HPDE6-E6E7 (cell line): ENCODE data around the gene SEMA6B.

Source experiments
- DNase-seq: peaks from one replicate; pipeline ENCODE4 v3.0.0; 2011; ENCODE audit warnings: missing footprints; ENCODE audit errors: extremely low spot score

Gene SEMA6B

DNA sequence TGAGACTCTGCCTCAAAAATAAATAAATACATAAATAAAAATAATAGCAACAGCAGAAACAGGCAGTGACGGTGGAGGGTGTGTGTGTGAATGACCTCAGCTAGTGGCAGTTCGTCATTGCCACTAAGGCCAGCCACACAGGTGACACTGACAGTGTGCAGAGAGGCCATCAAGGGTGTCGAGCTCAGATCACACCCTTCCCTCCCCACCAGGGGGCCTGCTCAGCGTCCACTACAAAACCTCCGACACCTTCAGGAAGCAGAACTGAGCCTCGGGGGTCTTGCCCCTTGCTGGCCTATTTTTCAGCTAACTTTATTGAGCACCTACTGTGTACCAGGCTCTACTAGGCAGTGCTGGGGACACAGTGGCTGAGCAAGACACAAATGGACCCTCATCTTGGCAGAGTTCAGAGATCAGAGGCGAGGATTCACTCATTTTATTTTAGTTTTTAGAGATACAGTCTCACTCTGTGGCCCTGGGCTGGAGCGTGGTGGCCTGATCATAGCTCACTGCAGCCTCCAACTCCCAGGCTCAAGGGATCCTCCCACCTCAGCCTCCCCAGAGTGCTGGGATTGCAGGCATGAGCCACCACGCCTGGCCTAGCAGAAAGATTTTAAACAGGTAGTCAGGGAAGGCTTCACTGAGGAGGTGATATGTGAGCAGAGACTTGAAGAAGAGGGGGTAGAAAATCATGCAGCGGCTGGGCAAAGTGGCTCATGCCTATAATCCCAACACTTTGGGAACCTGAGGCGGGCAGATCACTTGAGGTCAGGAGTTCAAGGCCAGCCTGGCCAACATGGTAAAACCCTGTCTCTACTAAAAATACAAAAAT lies 30.3 kb upstream of the SEMA6B start:
- no peak for DNase-seq

DNA sequence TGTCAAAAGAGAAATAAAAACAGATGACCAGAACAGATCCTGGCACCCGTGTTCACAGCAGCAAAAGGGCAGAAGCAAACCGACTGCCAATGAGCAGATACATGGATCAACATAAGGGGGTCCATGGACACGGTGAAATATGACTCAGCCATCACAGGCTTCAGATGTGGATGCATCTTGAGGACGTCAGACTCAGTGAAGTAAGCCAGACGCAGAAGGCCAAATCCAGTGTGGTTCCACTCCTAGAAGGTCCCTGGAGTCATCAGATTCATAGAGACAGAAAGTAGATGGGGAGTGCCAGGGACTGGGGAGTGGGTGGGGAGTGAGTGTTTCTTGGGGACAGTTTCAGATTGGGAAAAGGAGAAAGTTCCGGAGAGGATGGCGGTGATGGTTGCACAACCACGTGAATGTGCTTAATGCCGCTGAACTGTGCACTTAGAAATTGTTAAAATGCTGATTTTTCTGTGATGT lies 28.8 kb upstream of the SEMA6B start:
- no peak for DNase-seq

GRCh38 chr19:4587527-4587926 lies 28.0 kb upstream of the SEMA6B start:
- no peak for DNase-seq

DNA sequence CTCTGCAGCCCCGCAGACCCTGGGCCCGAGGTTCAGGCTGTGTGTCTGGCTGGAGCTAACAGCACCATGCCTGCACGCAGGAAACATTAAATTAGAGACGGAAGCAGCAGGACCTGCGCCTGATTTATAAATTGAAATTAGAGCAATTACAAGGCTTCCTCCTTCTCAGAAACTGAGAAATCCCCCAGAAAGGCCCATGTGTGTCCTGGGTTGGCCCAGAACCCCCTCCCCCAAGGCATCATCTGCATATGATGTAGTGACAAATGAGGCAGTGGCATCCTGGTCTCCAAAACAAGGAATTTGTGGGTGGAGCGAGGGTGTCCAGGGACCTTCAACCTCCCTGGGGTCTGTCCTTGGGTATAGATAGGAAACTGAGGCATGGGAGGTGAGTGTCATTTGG lies 27.2 kb upstream of the SEMA6B start:
- no peak for DNase-seq

DNA sequence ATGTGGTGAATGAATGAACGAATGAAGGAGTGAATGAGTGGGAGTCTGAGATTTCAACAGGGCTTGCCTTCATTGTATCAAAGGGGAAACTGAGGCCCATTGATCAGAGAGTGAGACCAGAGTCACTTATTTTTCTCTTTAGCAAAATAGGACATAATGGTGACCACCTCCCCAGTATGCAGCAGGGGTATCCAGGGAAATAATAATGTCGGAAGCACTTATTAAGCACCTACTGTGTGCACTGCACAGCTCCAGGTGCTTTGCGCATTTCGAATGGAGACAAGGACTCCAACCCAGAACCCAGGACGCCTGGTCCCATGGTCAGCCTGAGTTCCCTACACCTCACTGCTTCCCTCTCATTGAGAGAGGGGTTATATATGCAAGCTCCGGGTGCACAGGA lies 26.8 kb upstream of the SEMA6B start:
- no peak for DNase-seq

DNA sequence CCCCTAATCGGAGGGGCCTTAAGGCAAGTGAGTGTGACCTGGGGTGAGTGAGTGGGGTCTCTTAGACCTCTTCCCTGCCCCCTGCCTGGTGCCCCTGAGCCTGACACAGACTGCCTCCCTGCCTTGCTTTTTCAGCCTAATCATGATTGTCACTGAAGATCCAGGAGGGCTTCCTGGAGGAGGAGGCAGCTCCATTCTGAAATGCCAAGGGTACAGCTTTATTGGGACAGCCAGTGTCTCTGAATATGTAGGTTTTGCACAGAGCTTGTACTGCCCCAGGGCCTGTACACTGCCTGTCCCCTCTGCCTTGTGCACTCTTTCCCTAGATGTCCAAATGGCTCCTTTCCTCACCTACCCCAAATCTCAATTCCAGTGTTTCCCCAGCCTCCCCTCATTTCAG lies 26.1 kb upstream of the SEMA6B start:
- DNase-seq, result no peak

DNA sequence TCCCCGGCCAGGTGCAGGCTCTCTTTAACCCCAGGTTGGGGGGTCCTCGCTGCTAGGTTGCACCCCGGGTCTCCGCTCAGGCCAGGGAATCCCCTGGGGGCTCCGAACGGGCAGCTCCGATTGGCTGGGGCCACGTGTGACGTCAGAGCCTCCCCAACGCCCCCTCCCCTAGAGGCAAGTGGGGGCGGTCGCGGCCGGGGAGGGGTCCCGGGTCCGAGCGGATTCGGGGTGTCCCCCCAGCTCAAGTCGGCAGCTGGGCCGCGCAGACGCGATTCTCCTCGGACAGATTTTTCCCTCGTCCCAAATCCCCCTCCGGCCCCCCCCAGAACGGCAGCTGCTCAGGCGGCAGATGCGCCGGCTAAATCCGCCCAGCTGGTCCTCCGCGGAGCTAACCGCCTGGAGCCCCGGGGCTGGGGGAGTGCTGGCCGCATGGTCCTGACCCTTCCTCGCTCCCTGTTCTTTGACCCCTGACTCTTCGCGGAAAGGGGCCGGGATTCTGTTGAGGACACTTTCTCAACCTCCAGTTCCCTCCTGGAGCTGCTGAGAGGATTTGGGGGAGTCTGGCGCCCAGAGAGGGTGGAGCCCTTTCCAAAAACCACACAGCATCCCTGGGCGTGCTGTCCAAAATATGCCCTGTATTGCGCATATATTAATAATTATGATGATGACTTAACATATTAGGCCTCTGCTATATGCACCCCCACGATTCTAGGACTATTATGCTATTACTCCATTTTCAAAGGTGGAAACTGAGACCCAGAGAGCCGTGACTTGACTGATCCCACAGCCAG lies 25.4 kb upstream of the SEMA6B start:
- no peak for DNase-seq

- no peak for DNase-seq
Measured at GRCh38 chr19:4583961-4584669, 24.6 kb upstream of the SEMA6B start.

DNA sequence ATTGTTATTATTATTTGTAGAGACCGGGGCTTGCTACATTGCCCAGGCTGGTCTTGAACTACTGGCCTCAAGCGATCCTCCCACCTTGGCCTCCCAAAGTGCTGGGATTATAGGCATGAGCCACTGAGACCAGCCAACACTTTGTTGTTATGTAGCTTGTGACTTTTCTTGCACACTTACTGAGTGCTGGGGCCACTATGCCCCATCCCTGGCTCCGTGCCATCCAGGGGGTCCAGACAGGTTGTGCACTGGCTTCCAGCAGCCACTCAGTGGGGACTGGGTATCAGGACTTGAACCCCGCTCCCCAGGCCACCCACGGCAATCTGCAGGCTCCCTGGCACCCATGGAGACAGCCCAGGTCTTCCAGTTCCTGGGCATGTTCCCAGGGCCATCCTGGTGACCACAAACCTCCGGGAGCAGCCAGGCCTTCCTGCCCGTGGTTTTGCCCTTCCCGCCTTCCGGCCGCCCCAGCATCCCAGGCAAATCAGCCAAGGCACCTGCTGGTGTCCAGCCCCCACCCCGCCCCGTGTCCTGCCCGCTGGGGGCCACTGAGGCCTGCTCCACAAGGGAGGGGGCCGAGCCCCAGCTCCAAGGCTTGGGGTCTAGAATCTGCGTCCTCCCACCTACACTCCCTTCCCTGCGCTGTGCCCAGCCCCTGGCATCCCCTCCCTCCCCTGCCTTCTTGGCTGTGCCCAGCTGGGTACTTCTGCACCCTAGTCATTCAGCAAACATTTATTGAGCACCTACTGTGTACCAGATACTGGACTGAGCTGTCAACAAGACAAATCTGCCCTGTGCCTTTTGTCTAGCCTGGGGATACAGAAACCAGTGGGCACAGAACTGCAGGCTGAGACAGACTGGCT lies 23.7 kb upstream of the SEMA6B start:
- no peak for DNase-seq

GRCh38 chr19:4581666-4582553 lies 22.4 kb upstream of the SEMA6B start:
- no peak for DNase-seq

GRCh38 chr19:4580961-4581665 lies 21.6 kb upstream of the SEMA6B start:
- DNase-seq, result no peak

DNA sequence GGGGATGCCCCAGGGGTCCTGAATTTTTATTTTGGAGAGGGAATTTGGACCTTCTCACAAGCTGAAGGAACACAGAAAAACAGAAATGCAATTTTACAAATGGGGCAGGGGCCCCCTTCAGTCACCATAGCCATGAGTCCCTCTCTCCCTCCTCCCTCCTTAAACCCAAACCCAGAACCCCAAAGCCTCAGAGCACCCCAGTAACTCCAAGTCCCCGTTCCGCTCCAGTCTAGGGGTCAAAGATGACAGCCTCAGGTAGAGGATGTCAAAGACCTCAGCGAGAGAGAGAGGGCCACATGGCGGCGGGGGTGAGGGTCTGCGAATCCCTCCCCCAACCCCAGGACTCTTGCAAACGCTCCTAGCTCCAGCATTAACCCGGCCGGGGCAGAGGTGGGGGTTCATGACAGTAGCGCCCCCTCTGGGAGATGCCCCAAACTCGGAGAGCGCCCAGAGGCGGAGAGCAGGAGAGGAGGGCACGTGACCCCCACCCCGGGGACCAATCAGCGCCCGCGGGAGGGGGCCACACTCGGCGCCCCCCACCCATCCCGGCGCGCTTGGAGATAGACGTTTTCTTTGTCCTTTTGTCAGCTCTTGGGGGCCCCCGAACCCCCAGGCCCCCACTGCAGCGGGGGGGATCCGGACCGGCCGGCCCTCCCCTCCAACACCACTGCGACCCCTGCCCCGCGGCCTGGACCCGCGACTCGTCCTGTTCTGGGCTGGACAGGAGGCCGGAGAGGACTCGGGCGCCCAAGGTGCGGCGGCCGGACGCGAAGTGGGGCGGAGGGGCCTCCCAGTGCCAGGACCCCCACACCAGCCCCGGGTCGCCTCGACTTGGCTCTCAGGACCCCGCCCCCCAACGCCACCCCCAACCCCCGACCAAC lies 20.8 kb upstream of the SEMA6B start:
- no peak for DNase-seq

GRCh38 chr19:4579389-4579788 lies 19.9 kb upstream of the SEMA6B start:
- no peak for DNase-seq

GRCh38 chr19:4578552-4579248 lies 19.2 kb upstream of the SEMA6B start:
- DNase-seq, result no peak

DNA sequence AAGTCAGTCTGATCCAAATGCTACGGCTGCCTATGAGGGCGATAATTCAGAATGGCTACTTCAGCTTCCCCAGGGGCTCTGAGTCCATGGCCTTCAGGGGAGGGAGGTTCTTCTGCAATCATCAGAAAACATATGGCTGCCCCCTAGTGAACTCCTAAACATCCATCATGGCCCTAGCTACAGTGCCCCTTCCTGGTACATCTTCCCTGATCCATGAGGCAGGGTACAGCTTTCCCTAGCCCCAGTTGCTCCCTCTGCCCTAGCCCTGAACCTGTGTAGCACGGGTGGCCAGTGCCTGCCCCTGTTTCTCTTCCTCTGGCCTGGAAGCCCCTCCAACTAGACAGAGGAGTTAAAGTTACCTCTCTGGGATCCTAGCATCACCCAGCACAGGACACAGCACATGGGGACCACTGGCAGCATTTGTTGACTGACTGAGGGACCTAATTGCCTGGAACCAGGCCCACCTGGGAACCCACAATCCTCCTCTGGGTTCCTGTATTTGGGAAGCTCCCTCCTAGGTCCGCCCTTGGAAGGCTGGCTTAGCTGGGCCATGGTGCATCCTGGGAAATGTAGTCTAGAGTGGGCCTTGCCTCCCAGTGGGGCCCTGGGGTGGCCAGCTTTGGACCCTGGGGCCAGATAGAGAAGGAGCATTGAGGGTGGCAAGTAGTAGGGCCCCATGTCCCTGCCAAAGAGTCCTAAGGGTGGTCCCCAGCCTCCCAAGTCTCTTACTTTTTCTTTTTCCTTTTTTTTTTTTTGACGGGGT lies 17.7 kb upstream of the SEMA6B start:
- no peak for DNase-seq

- DNase-seq, result no peak
Measured at GRCh38 chr19:4576016-4576933, 16.8 kb upstream of the SEMA6B start.
